ENCODE data around the gene GPS1.

GPS1 gene

DNA sequence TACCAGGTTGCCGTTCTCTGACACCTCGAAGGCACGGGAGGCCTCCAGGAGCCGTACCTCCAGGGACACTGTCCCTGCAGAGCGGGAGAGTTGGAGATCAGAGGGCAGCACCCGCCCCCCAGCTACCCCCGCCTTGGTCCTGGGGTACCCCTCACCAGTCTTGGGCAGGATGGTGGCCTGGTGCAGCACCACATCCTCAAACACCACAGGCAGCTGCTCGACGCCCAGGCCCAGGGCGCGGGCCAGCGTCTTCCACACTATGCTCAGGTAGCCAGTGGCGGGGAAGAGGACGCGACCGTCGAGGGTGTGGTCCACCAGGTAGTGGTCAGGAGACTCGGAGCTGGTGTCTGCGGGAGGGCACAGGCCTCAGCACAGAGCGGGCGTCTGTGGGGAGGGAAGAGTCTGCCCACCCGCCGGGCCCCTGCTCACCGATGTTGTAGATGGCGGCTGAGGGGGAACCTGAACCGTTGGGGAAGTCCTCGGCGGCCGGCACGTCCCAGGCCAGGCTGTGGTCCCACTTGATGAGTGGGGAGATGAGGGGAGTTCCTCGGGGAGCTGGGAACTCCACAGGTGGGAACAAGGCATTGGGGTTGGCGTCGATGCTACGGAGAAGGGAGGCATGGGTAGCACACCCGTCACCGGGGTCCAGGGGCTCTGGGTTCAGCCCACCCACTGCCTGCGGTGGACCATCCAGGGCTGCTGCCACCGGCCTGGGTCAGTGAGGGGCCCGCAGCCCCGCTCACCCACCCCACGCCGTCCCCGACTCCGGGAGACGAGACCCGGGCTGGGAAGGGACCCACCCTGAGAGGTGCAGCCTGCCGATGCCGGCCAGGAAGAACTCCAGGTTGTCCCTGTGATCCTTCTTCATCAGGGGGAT is 36.5 kb downstream of the GPS1 start:
- H3K4me3 ChIP-seq (ENCODE audit: low read length) = no peak overlapping the region
- peaks cover 17% of the 10 kb centered on the region; the same call in 1 of the 2 replicates for H4K20me1 ChIP-seq (ENCODE audit: insufficient read depth, low read length)
- no peak overlapping the region for H3K9ac ChIP-seq (ENCODE audit: low read length)
- peaks cover 84% of the 10 kb centered on the region for H3K36me3 ChIP-seq (replicated peaks; ENCODE audit: low read depth, low read length)
- no peak overlapping the region for H2AFZ ChIP-seq (ENCODE audit: low read depth, low read length)
- TF ChIP-seq EZH2phosphoT487 (IDR thresholded peaks at IDR 0.05; ENCODE audit: low read depth) = no peak
- TF ChIP-seq, protein P1, sequence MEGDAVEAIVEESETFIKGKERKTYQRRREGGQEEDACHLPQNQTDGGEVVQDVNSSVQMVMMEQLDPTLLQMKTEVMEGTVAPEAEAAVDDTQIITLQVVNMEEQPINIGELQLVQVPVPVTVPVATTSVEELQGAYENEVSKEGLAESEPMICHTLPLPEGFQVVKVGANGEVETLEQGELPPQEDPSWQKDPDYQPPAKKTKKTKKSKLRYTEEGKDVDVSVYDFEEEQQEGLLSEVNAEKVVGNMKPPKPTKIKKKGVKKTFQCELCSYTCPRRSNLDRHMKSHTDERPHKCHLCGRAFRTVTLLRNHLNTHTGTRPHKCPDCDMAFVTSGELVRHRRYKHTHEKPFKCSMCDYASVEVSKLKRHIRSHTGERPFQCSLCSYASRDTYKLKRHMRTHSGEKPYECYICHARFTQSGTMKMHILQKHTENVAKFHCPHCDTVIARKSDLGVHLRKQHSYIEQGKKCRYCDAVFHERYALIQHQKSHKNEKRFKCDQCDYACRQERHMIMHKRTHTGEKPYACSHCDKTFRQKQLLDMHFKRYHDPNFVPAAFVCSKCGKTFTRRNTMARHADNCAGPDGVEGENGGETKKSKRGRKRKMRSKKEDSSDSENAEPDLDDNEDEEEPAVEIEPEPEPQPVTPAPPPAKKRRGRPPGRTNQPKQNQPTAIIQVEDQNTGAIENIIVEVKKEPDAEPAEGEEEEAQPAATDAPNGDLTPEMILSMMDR (IDR thresholded peaks at IDR 0.05; ENCODE audit: low read depth, low read length) = no peak
- no peak overlapping the region for H3K27ac ChIP-seq (ENCODE audit: low read length)
- H3K27me3 ChIP-seq (ENCODE audit: low read depth, low read length) = no peaks in the 10 kb centered on the region
- H3K79me2 ChIP-seq (ENCODE audit: low read length) = peaks cover 8% of the 10 kb centered on the region
- H3K4me1 ChIP-seq (ENCODE audit: low read length) = no peaks in the 10 kb centered on the region
- no peak overlapping the region for H3K4me2 ChIP-seq (ENCODE audit: low read length)
- H3K9me3 ChIP-seq (ENCODE audit: insufficient read depth, low read length) = no peaks in the 10 kb centered on the region

DNA sequence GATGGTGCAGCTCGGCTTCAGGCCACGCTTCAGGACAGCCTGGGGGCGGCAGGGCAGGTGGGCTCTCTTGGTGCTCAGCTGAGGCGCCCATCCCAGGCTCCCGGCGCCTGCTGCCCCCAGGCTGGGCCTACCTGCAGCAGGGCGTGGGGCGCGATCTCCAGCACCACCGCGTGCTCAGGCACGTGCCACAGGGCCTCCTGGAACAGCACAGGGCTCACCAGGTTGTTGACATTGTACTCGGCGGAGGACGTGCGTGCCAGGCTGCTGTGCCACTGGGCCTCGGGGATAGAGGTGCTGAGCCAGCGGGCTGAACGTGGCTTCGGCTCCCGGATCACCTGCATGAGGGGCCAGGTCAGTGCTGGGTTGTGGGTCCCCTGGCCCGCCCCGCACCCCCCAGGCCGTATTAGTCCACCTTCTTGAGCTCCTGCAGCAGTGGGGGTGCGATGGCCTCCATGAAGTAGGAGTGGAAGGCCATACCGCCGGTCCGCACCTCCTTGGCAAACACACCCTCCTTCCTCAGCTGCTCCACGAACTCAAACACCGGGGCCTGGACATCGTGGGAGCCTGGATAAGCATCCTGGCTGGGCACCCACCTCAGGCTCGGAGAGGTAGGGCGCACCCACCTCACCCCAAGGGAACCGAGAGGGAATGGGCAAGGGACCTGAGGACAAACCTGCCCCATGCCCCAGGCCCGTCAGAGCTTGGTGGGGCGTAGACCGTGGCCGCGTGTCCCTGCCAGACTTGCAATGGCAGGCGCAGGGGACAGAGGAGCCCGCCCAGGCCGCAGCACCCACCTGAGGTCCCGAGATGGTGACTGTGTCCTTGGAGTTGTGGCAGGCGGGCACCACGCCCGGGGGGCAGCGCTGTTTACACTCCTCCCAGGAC is 37.4 kb downstream of the GPS1 start:
- peaks cover 14% of the 10 kb centered on the region for H3K79me2 ChIP-seq (ENCODE audit: low read length)
- no peak overlapping the region for H3K4me3 ChIP-seq (ENCODE audit: low read length)
- no peaks in the 10 kb centered on the region for H3K4me1 ChIP-seq (ENCODE audit: low read length)
- TF ChIP-seq, protein P1 (IDR thresholded peaks at IDR 0.05; ENCODE audit: low read depth, low read length) = no peak
- no peak for TF ChIP-seq EZH2phosphoT487 (IDR thresholded peaks at IDR 0.05; ENCODE audit: low read depth)
- no peaks in the 10 kb centered on the region for H3K9me3 ChIP-seq (ENCODE audit: insufficient read depth, low read length)
- no peak overlapping the region for H2AFZ ChIP-seq (ENCODE audit: low read depth, low read length)
- peaks cover 82% of the 10 kb centered on the region for H3K36me3 ChIP-seq (replicated peaks; ENCODE audit: low read depth, low read length)
- H4K20me1 ChIP-seq (ENCODE audit: insufficient read depth, low read length) = peaks cover 15% of the 10 kb centered on the region; the same call in 1 of the 2 replicates
- no peak overlapping the region for H3K9ac ChIP-seq (ENCODE audit: low read length)
- H3K4me2 ChIP-seq (ENCODE audit: low read length) = no peak overlapping the region
- H3K27ac ChIP-seq (ENCODE audit: low read length) = no peak overlapping the region
- H3K27me3 ChIP-seq (ENCODE audit: low read depth, low read length) = no peaks in the 10 kb centered on the region

DNA sequence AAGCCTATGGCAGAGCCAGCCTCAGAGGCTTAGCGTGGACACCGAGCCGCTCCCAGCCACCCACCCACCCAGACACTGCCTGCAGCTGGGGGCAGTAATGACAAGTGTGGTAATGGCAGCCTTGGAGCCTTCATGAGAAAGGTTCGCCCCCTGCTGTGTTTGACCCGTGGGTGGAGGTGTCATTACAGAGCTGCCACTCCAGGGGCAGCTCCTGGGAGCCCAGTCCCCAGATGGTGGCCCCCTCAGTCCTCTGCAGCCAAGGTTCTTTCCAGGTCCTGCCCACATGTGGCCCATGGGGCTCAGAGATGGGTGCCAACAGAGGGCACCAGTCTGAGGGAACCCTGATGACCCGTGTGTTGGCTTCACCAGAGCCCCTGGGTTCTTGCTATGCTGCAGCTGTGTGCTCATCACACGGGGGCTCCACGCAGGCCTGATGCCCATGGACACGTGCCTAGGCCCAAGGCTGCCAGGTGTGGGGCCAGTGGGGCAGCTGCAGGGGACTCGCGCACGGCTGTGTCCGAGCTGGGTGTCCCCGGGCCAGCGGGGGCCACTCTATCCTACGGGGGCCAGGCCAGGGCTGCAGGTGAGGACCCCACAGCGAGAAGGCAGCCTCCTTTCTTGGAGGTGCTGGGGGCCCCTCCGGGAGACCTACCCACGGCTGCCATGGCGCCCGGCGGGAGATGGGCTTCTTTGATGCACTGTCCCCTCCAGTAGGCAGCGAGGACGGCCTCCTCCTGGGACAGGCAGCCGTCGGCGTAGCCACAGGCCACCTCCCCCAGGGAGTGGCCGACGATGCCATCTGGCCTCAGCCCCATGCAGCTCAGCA is 38.2 kb downstream of the GPS1 start:
- H3K36me3 ChIP-seq (replicated peaks; ENCODE audit: low read depth, low read length) = peaks cover 82% of the 10 kb centered on the region
- peaks cover 16% of the 10 kb centered on the region; the same call in 1 of the 2 replicates for H4K20me1 ChIP-seq (ENCODE audit: insufficient read depth, low read length)
- no peaks in the 10 kb centered on the region for H3K27me3 ChIP-seq (ENCODE audit: low read depth, low read length)
- H3K9ac ChIP-seq (ENCODE audit: low read length) = no peak overlapping the region
- H3K79me2 ChIP-seq (ENCODE audit: low read length) = peaks cover 19% of the 10 kb centered on the region
- no peak for TF ChIP-seq EZH2phosphoT487 (IDR thresholded peaks at IDR 0.05; ENCODE audit: low read depth)
- TF ChIP-seq, protein P1 (IDR thresholded peaks at IDR 0.05; ENCODE audit: low read depth, low read length) = no peak
- H3K4me3 ChIP-seq (ENCODE audit: low read length) = no peak overlapping the region
- no peak overlapping the region for H3K27ac ChIP-seq (ENCODE audit: low read length)
- H3K9me3 ChIP-seq (ENCODE audit: insufficient read depth, low read length) = no peaks in the 10 kb centered on the region
- no peak overlapping the region for H2AFZ ChIP-seq (ENCODE audit: low read depth, low read length)
- H3K4me1 ChIP-seq (ENCODE audit: low read length) = no peaks in the 10 kb centered on the region
- H3K4me2 ChIP-seq (ENCODE audit: low read length) = no peak overlapping the region
